ENCODE results near the gene KLRF2. TPM values are rescaled to one million over a fixed set of nuclear protein-coding genes. Genes with fewer than 3 reads are reported as not detected.
A peak's percentile ranks its signal among the peaks of the same experiment; 100 is the strongest.

KLRF2 gene
- total and polyA plus RNA-seq, 2 of the 8 experiments (the other 6 are each of a cell fraction or from before 2014, with no cell fraction given): not detected

GRCh38 chr12:9869307-9870161 is 11.8 kb upstream of the KLRF2 start, which contains the start of gene CLEC2B:
Gene CLEC2B (minus strand): TSS chr12:9869354.
- no peak for DNase-seq (ENCODE audit: low read depth in 1 of 2, low spot score in 2 of 2)
- Histone ChIP-seq H3K79me1 (ENCODE audit: low read depth, low read length) (no peaks in the 10 kb centered on the region), H3K27ac (ENCODE audit: low read depth, low read length) (no peak within 1 kb of the TSS)
- TF ChIP-seq BACH1 (IDR thresholded peaks at IDR 0.05; ENCODE audit: low read length) (no peak), RNF2 (IDR thresholded peaks at IDR 0.05; ENCODE audit: borderline replicate concordance, low read depth, low read length, missing control alignments, poor library complexity, severe bottlenecking) (no peak), PHF8 (conservative IDR thresholded peaks at IDR 0.05; ENCODE audit: low read depth, low read length) (no peak), SIN3A (conservative IDR thresholded peaks at IDR 0.05 in 1 of 2, IDR thresholded peaks at IDR 0.05 in 1 of 2; ENCODE audit: low read depth in 1 of 2, low read length in 2 of 2) (no peak), KDM5A (IDR thresholded peaks at IDR 0.05; ENCODE audit: low read length) (no peak), TBP (IDR thresholded peaks at IDR 0.05; ENCODE audit: low read depth, low read length) (no peak), SRF (IDR thresholded peaks at IDR 0.05; ENCODE audit: low read depth, low read length) (no peak), EGR1 (IDR thresholded peaks at IDR 0.05; ENCODE audit: borderline replicate concordance, low read depth, low read length) (no peak), GTF2F1 (IDR thresholded peaks at IDR 0.05; ENCODE audit: borderline replicate concordance, low read depth, low read length) (no peak), POLR2A (IDR thresholded peaks at IDR 0.05; ENCODE audit: control extremely low read depth in 1 of 2, low read depth in 2 of 2, low read length in 2 of 2) (no peak), POLR2AphosphoS5 (IDR thresholded peaks at IDR 0.05; ENCODE audit: low read depth, low read length) (no peak)

More at GRCh38 chr12:9869307-9870161, 11.8 kb upstream of the KLRF2 start, which contains the start of gene CLEC2B:
- no peaks in the 10 kb centered on the region for H3K9me3 ChIP-seq (ENCODE audit: insufficient read depth in 2 of 2, low read depth in 1 of 2, low read length in 1 of 2)
- no peak within 1 kb of the TSS for H4K8ac ChIP-seq (ENCODE audit: extremely low read depth, insufficient read depth, low read length)
- H2BK12ac ChIP-seq (ENCODE audit: low read depth, low read length): 0 out of 2 replicates have a peak within 1 kb of the TSS, but pooled peaks have one; percentile 12
- peak within 1 kb of the TSS; percentile 100 for H3K14ac ChIP-seq (ENCODE audit: insufficient read length)
- H3K23ac ChIP-seq (ENCODE audit: insufficient read length): peak within 1 kb of the TSS; percentile 15
- H2BK5ac ChIP-seq (ENCODE audit: low read depth, low read length): no peak within 1 kb of the TSS
- FAIRE-seq: peak; percentile 55
- no peak within 1 kb of the TSS for H2AFZ ChIP-seq (ENCODE audit: low read length)
- no peaks in the 10 kb centered on the region for H4K20me1 ChIP-seq (replicated peaks in 1 of 2; ENCODE audit: control insufficient read depth in 1 of 2, insufficient read depth in 2 of 2, low read length in 2 of 2)
- H2AK5ac ChIP-seq (ENCODE audit: low read depth, low read length): no peak within 1 kb of the TSS
- no peak within 1 kb of the TSS for H3K56ac ChIP-seq (replicated peaks; ENCODE audit: insufficient read length, low read depth, low read length)
- WGBS, 2 experiments (ENCODE audit: extremely low coverage in 1 of 2, insufficient coverage in 1 of 2, insufficient read length in 1 of 2, insufficient replicate concordance in 2 of 2, low coverage in 1 of 2, low lambda C conversion rate in 2 of 2, missing lambda C conversion rate in 1 of 2): 73% methylated on average over 11 of the region's 11 CpGs; no CpG with 5 or more reads in 1 of the 2 experiments
- H3K23me2 ChIP-seq (ENCODE audit: low read depth, low read length): no peaks in the 10 kb centered on the region
- H4K5ac ChIP-seq (ENCODE audit: insufficient read length, low read depth, low read length): peak within 1 kb of the TSS; percentile 10
- H3K79me2 ChIP-seq (ENCODE audit: control insufficient read depth in 1 of 2, insufficient read depth in 2 of 2, low read length in 2 of 2): no peaks in the 10 kb centered on the region
- no peaks in the 10 kb centered on the region for H3K36me3 ChIP-seq (ENCODE audit: control insufficient read depth in 2 of 4, insufficient read depth in 4 of 4, low read length in 3 of 4)
- no peak within 1 kb of the TSS for H3K18ac ChIP-seq (ENCODE audit: extremely low read depth, low read length)
- H4K91ac ChIP-seq (replicated peaks; ENCODE audit: insufficient read length, low read length): peak within 1 kb of the TSS; percentile 80
- no peak within 1 kb of the TSS for H3K4me3 ChIP-seq (ENCODE audit: extremely low read depth in 1 of 4, insufficient read depth in 2 of 4, low read depth in 3 of 4, low read length in 4 of 4)
- ChIA-PET CTCF (ENCODE audit: partially characterized antibody) (interaction anchor here (0.7 kb wide), 1 partner anchor 116 kb away, joined by 3 read pairs; no protein-coding TSS in a partner anchor), POLR2A (ENCODE audit: partially characterized antibody) (no interaction called here)
- H2BK15ac ChIP-seq (ENCODE audit: low read length): no peak within 1 kb of the TSS
- H3K4me1 ChIP-seq (replicated peaks in 1 of 4; ENCODE audit: control insufficient read depth in 3 of 4, insufficient read depth in 4 of 4, low read length in 3 of 4): peaks cover 0 to 6% (median 2%) of the 10 kb centered on the region in 4 experiments; a peak in 2 of 7 replicates
- no peak within 1 kb of the TSS for H3K9ac ChIP-seq (replicated peaks in 1 of 4; ENCODE audit: extremely low read depth in 1 of 4, low read depth in 3 of 4, low read length in 3 of 4)
- no peaks in the 10 kb centered on the region for H3K27me3 ChIP-seq (replicated peaks in 1 of 4; ENCODE audit: control insufficient read depth in 3 of 4, extremely low read depth in 1 of 4, insufficient read depth in 3 of 4, low read length in 3 of 4)
- 0 out of 4 replicates have a peak within 1 kb of the TSS, but pooled peaks of 1 of the 2 experiments have one; percentile 25 for H3K4me2 ChIP-seq (ENCODE audit: insufficient read depth in 1 of 2, low read depth in 2 of 2, low read length in 2 of 2)
- H3K4ac ChIP-seq (replicated peaks; ENCODE audit: insufficient read length, low read depth, low read length): no peak within 1 kb of the TSS
- no peak within 1 kb of the TSS for H2BK20ac ChIP-seq (ENCODE audit: low read length)
- no peak within 1 kb of the TSS for H2BK120ac ChIP-seq (replicated peaks; ENCODE audit: low read depth, low read length)
